Stimulated activated CD8-positive, alpha-beta memory T cell treated with anti-CD3 and anti-CD28 coated beads, Interleukin-12 subunit alpha, Interleukin-12 subunit beta, amount 100 ng/mL, for 24 hours (primary cell): ENCODE measurements around the gene ZNF597.

Source experiments
- DNase-seq: peaks from one replicate; pipeline ENCODE4 v3.0.0-alpha.2; 2020; ENCODE audit errors: extremely low read depth

ZNF597 gene

DNA sequence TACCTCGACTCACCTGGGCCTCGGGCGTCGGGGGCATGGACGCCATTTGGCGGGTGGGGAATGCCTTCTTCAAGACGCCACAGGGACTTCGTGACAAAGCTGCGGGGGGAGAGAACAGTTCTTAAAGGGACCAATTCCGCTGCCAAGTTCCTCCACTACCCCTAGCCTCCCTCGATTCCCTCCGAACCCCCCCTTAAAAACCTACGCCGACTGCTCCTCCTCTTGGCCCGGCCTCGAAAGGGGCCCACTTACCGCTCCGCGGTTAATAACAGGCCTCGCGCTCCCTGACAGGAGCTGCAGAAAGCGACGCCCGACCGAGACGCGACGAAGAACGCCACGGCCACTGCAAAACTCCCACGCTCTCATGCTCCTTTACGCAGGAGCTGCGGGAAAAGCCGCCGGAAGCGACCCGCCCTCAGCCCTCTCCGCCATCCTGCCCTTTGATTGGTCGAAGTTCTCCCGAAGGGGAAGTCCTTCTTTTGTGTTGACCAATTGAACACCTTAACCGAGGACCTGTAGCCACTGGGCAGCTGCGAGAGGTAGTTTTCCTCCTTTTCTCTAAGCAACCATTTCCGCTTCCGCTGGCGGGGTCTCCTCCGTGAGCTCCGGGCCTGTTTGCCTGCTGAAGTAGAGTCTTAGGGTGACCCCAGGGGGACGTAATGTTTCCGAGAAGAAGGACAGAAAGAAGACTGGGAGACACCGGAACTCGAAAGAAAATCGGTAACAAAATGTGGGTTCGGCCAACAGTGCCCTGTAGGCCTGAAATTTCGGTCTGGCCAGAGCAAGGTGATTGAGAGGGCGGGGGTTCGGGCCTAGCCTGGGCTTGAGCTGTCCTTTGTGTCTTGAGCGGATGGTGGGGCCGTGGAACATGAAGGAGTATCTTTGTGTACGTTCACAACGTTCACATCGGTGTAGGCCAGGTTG lies at the start of gene ZNF597, which contains the start of gene NAA60:
Gene ZNF597 (minus strand): TSS at position 397 of the 924 bp plus-strand sequence. CDS start 351 bp downstream, at position 46.
Gene NAA60 (plus strand): TSS at position 573 of the 924 bp plus-strand sequence. CDS start 32,548 bp downstream, outside the sequence.
- DNase-seq = peak; percentile 64

GRCh38 chr16:3492356-3492755 lies 49.1 kb upstream of the ZNF597 start:
- DNase-seq = no peak

GRCh38 chr16:3490911-3491629 lies 47.8 kb upstream of the ZNF597 start:
- no peak for DNase-seq

- DNase-seq = no peak
Measured at GRCh38 chr16:3488801-3489200, 45.5 kb upstream of the ZNF597 start.

DNA sequence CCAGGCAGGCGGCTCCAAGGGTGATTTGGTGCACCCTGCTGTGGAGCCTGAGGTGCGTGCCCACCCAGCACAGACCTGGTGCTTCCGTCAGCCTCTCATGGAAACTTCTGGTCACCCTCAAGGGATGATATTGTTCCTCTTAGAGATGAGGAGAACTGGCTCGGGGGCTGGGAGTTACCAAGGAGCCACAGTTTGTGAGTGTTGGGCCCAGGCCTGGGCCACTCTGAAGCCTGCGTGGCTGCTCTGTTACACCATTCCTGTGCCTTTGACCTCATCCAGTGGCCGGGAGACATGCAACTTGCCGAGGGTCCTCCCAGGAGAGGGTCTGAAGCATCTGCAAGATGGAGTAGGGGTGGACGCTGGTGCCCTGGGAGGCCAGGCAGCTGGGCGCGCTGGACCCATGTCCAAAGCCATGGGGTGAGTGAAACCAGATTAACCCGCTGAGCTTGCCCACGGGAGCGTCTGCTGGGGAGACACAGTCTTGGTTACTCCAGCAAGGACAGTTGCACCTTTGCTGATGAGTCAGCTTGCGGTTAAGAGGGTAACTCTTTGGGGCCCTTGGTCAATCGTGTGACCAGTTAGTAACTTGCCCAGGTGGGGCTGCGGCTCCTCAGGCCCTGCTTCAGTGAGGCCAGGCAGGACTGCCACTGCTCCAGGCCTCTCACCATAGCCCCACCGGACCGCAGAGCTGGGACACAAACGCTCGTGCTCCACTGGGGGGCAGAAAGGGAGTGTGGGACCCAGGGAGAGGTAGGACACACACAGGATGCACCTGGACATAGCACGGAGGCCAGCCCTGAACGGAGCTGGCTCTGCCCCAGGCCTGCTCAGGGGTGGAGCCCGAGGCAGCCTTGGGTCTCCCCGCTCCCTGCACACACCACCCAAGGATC lies 44.5 kb upstream of the ZNF597 start:
- no peak for DNase-seq

DNA sequence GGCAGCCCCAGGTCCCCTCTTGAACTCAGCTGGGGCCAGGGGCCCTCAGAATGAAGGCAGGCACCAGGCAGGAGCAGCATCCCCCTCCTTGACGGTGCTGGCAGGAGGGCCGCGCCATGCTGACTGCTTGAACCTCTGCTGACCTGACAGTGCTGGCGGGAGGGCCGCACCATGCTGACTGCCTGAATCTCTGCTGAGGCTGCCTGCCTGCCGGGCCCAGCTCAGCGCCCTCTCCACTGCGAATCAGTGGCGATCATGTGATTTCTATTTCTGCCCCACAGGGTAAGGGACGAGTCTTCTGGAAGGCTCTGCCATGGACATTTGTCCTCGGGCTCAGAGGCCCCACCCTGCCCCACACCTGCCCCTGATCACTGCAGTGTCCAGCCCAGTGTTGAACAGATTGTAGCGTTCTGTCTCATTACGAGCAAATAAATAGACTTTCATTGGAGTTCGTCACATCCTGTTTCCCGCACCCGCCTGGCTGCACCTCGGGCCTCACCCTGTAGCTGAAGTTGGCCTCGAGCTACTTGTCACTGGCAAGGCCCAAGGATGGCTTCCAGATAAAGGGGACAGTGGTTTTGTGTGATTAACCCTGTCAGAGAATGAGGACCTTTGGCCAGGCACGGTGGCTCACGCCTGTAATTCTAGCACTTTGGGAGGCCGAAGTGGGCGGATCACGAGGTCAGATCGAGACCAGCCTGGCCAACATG lies 43.4 kb upstream of the ZNF597 start:
- no peak for DNase-seq

GRCh38 chr16:3485821-3486505 lies 42.7 kb upstream of the ZNF597 start:
- no peak for DNase-seq

- no peak for DNase-seq
Measured at GRCh38 chr16:3485097-3485745, 41.9 kb upstream of the ZNF597 start.

DNA sequence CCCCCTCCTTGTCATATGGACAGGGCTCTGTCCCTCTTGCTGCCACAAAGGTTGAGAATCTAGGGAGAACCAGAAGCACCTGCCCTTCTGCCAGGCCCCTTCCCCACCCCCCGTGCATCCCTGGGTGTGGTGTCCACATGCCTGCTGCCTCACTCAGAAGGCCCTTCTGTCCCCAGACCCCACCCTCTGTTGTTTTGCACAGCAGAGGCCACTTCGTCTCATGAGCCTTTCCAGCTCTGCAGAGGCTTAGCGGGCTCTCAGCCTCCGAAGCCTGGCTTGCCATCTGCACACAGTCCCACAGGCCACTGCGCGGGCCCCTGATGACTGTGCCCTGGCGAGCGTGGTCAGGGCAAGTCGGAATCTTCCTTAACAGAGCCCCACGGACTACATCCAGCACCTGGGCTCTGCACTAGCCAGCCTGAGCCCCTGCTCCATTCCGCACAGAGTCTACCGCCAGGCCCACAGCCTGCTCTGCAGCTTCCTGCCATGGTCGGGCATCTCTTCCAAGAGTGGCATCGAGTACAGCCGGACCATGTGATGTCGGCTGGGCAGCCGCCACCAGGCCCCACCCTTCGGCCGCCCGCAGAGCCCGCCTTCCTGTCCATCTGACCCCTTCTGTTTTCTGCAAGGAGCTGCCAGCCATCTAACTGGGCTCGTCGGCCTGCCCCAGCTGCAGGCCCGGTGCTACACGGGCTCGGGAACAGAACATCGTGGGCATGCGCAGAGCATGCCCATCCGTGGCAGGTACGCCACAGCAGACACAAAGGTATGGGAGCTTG lies 41.2 kb upstream of the ZNF597 start:
- no peak for DNase-seq

DNA sequence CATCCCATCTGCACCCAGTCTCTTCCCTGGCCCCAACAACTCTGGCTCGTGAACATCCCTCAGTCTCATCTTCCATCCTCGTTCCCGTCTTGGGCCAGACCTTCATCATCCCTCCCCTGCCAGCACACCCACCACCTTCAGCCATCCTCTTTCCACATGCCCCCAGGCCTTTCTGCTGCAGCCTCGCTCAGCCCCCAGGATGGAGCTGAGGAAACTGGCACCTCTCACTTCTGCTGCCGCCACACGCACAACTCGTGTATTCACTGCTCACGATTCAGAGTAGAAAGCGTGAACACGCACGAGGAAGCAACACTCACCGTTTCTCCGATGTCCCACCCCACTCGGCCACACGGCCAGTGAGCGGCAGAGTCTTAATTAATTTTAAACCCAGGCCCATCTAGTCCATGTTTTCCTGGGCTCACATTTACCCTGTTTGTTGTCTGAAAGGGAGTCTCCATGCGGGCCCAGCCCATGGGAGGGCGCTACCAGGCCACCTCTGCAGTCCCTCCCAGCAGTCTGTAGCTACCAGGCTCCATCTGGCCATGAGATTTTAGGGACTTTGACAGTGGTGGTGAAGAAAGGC lies 39.4 kb upstream of the ZNF597 start:
- DNase-seq = no peak

GRCh38 chr16:3481696-3482658 lies 38.7 kb upstream of the ZNF597 start:
- DNase-seq = no peak

DNA sequence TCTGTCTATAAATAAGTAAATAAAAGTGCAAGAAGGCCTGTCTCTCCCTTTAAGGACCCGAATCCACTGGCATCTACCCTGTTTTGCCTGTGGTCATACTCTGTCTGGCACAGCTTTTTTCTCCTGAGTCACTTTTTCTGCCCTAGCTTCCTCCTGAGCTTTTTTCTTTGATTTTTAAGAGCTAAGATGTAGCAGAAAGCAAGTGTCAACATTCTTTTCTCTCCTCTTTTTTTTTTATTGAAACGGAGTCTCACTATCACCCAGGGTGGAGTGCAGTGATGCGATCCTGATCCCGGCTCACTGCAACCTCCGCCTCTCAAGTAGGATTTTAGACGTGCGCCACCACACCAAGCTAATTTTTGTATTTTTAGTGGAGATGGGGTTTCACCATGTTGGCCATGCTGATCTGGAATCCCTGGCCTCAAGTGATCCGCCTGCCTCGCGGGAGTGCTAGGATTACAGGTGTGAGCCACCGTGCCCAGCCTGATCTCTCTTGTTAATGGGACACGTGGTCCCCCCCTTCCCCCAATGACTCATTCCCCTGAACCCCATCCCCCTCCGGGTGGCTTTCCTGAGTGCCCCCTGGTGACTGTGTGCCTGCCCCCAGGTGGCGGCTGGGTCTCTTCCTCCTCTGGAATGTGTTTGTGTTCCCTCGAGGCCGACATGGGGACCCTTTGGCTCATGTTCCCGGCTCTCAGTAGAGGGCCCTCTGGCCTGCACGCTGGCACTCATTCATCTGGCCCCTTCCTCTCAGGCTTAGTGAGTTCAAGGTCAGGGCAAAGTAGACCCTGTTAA lies 37.8 kb upstream of the ZNF597 start:
- no peak for DNase-seq

- no peak for DNase-seq
Measured at GRCh38 chr16:3479654-3480216, 36.4 kb upstream of the ZNF597 start.

DNA sequence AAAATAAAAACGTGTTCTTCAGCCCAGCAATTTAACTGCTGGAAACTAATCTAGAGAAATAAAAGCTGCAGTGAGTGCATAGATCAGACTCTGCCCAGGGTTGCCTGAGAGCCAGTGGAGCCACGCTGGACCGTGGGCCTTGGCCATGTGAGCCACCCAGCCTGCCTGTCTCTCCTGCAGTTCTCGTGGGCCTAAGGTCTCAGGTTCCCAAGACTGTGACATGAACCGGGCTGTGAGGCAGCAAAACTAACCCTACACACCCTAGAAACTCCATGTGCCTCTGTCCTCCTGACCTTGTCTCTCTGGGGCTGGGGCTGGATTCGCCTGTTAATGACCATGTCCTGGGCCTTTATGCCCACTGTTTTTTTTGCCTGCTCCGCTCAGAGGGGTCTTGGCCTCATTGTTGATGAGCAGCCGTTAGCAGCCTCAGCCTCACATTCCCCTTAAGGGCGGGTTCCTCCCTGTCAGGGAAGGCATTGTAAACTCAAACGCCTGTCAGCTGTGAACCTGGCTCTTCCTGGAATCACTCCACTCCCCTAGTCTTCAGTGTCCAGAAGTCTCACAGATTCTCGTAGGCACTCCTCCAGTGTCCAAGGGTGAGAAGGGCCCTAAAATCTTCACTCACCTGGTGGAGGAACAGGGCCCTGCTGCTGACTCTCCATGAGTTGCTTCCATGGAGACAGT lies 35.1 kb upstream of the ZNF597 start:
- no peak for DNase-seq

GRCh38 chr16:3476409-3476808 lies 33.1 kb upstream of the ZNF597 start:
- no peak for DNase-seq
